Cardiac muscle cell (in vitro differentiated cells and primary cell): ENCODE data around the gene FIG4. TPM values are rescaled to one million over a fixed set of nuclear protein-coding genes. Genes with fewer than 3 reads are reported as not detected.
"Not testable (repeated sequence)": the region's sequence is repeated elsewhere in the genome, so short reads cannot be mapped to it uniquely, and the experiment has no call there.

ENCODE experiments used
- DNase-seq, 2 donors: peaks; one replicate each; pipeline versions ENCODE4 v3.0.0 to v3.0.0-alpha.2; 2010 to 2017; ENCODE audit warnings: low read depth in 1 of 2, low spot score in 1 of 2
- H3K27ac ChIP-seq: fragments of 200-600 bp; sonication (generic); 2 replicates; pipeline ENCODE4 v1.5.1; 2016
- H3K27me3 ChIP-seq: fragments of 200-600 bp; sonication (generic); 2 replicates; pipeline ENCODE4 v1.6.0; 2016; ENCODE audit warnings: control low read depth
- H3K36me3 ChIP-seq: fragments of 200-600 bp; sonication (generic); 2 replicates; pipeline ENCODE4 v1.5.1; 2016; ENCODE audit warnings: control low read depth
- H3K4me1 ChIP-seq: fragments of 200-600 bp; sonication (generic); 2 replicates; pipeline ENCODE4 v1.8.1; 2017; ENCODE audit warnings: low read depth, mild to moderate bottlenecking, mixed run types
- H3K4me3 ChIP-seq: fragments of 200-600 bp; sonication (generic); 2 replicates; pipeline ENCODE4 v1.5.1; 2016; ENCODE audit warnings: mild to moderate bottlenecking
- H3K9me3 ChIP-seq: fragments of 200-600 bp; sonication (generic); 2 replicates; pipeline ENCODE4 v1.5.1; 2017; ENCODE audit warnings: low read depth, mild to moderate bottlenecking, control low read depth
- polyA plus RNA-seq: library from polyadenylated mRNA; unstranded; fragments of >200 nt; fragmentation: Nextera tagmentation; extraction: Ambion mirVana; gene quantifications from 2 replicates; pipeline ENCODE4 v1.2.1, GENCODE V29; 2016
- total RNA-seq: library from RNA; depleted of rRNA; stranded (reverse); fragments of >200 nt; gene quantifications from 2 replicates; pipeline ENCODE4 v1.2.3, GENCODE V29; 2016
- TF ChIP-seq, protein P1 (sequence below): IDR thresholded peaks from 2 replicates; pipeline ENCODE4 v1.5.1; 2012; ENCODE audit warnings: low read depth, mild to moderate bottlenecking, low read length

The FIG4 gene
- total and polyA plus RNA-seq, 2 experiments from 2014 or later: 15.8 to 22.0 TPM

DNA sequence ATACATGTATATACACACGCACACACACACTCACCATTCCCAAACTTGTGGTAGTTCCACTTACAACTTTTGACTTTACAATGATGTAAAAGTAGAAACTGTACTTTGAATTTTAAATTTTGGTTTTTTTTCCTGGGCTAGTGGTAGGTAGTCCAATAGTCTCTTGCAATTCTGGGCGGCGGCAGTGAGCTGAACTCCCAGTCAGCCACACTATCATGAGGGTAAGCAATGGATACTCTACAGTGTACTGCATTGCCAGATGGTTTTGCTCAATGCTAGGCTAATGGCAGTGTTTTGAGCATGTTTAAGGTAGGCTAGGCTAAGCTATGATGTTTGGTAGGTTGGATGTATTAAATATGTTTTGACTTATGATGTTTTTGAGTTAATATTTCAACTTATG, 150.8 kb downstream of the FIG4 start:
- Histone ChIP-seq H3K4me3 (no peak overlapping the region), H3K9me3 (no peaks in the 10 kb centered on the region), H3K4me1 (no peaks in the 10 kb centered on the region), H3K27me3 (no peaks in the 10 kb centered on the region), H3K27ac (no peak overlapping the region), H3K36me3 (no peaks in the 10 kb centered on the region)
- TF ChIP-seq, protein P1, sequence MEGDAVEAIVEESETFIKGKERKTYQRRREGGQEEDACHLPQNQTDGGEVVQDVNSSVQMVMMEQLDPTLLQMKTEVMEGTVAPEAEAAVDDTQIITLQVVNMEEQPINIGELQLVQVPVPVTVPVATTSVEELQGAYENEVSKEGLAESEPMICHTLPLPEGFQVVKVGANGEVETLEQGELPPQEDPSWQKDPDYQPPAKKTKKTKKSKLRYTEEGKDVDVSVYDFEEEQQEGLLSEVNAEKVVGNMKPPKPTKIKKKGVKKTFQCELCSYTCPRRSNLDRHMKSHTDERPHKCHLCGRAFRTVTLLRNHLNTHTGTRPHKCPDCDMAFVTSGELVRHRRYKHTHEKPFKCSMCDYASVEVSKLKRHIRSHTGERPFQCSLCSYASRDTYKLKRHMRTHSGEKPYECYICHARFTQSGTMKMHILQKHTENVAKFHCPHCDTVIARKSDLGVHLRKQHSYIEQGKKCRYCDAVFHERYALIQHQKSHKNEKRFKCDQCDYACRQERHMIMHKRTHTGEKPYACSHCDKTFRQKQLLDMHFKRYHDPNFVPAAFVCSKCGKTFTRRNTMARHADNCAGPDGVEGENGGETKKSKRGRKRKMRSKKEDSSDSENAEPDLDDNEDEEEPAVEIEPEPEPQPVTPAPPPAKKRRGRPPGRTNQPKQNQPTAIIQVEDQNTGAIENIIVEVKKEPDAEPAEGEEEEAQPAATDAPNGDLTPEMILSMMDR: no peak
- DNase-seq: no peak

DNA sequence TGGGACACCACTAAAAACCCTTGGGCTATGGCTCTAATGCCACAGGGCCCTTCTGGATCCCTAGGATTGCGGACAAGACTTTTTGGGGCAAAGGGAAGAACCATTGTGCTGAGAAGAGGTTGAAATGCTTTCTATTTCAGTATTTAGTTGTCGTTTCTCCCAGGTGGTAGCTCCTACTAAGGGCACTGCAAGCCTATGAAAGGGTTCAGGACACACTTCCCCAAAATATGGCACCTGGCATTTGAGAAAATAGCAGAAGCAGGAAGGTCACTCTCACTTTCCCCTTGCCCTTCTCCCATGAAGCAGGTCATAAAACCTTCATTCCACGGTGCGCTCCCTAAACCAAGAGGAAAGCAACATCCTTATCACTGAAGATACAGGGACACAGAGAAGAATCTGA, 161.6 kb downstream of the FIG4 start:
- H3K9me3 ChIP-seq: no peaks in the 10 kb centered on the region
- no peaks in the 10 kb centered on the region for H3K27me3 ChIP-seq
- H3K27ac ChIP-seq: no peak overlapping the region
- H3K4me1 ChIP-seq: no peaks in the 10 kb centered on the region
- DNase-seq: no peak
- TF ChIP-seq, protein P1: no peak
- no peak overlapping the region for H3K4me3 ChIP-seq
- H3K36me3 ChIP-seq: no peaks in the 10 kb centered on the region

DNA sequence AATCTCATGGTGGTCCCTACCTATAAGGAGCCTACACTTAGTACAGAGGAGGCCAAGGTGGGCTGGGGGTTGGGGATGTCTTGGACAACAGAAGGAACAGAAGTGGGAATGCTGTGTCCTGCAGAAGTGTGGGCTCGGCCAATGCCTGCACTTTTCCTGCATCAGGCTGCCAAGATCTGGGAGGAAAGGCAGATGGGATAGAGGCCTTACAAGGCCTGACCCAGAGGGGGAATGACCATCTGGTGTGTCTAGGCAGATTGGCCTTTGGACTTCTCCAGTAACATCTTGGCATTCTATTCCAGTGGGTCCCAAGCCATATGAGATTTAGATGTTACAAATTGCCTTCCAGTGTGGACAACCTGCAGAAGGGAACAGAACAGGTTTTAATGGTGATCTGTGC, 162.3 kb downstream of the FIG4 start:
- Histone ChIP-seq H3K4me1 (no peaks in the 10 kb centered on the region), H3K27me3 (no peaks in the 10 kb centered on the region), H3K27ac (no peak overlapping the region), H3K36me3 (no peaks in the 10 kb centered on the region), H3K9me3 (no peaks in the 10 kb centered on the region), H3K4me3 (no peak overlapping the region)
- TF ChIP-seq, protein P1: no peak
- no peak for DNase-seq

DNA sequence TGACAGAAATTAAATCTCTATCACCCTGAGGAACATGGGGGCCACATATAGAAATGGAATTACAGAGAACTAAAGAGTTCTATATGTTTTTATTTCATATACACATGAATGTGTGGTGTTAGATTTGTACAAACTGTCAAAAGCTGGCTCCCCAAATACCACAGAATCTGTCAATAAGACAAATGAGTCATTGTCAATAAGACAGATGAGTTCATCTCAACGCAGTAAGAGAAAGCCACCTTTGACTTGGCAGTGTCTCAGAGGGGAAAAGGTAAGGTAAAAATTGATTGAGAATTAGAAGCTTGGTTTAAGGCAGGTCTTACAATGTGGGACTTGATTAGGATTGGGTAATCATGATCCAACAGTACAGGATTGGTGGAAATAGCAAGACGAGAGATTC, 162.9 kb downstream of the FIG4 start:
- no peak overlapping the region for H3K27ac ChIP-seq
- DNase-seq: no peak
- H3K36me3 ChIP-seq: no peaks in the 10 kb centered on the region
- no peaks in the 10 kb centered on the region for H3K27me3 ChIP-seq
- TF ChIP-seq, protein P1: no peak
- H3K4me3 ChIP-seq: no peak overlapping the region
- no peaks in the 10 kb centered on the region for H3K9me3 ChIP-seq
- no peaks in the 10 kb centered on the region for H3K4me1 ChIP-seq

DNA sequence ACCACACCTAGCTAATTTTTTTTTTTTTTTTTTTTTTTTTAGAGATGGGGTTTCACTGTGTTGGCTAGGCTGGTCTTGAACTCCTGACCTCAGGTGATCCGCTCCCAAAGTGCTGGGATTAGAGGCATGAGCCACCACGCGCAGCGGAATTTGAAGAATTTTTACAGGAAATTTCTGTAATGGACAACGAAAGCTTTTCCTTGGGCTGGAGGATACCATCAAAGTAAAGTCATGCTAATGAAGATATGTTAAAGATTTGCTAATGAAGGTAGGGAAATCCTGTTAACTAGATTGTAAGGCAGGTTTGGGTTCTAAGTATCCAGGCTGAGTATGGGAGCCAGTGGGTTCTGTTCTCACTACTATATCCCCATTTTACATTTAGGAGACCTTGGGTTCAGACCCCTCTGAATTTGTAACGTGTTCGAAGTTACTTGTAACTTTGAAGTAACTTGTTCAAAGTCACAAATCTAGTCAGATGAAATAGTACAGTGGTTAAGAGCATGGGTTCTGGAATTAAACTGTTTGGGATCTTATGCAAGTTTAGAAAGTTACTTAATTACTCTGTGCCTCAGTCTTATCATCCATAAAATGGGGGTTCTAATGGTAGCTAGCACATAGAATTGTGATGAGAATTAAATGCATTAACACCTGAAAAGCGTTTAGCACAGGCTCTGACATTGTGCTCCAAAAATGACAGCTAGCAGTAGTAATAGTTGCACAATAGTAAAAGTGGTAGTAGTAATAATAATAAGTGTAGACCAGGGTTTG, 163.6 kb downstream of the FIG4 start:
- DNase-seq: no peak
- no peaks in the 10 kb centered on the region for H3K36me3 ChIP-seq
- no peaks in the 10 kb centered on the region for H3K27me3 ChIP-seq
- no peak overlapping the region for H3K4me3 ChIP-seq
- TF ChIP-seq, protein P1: no peak
- no peaks in the 10 kb centered on the region for H3K4me1 ChIP-seq
- H3K27ac ChIP-seq: no peak overlapping the region
- no peaks in the 10 kb centered on the region for H3K9me3 ChIP-seq

DNA sequence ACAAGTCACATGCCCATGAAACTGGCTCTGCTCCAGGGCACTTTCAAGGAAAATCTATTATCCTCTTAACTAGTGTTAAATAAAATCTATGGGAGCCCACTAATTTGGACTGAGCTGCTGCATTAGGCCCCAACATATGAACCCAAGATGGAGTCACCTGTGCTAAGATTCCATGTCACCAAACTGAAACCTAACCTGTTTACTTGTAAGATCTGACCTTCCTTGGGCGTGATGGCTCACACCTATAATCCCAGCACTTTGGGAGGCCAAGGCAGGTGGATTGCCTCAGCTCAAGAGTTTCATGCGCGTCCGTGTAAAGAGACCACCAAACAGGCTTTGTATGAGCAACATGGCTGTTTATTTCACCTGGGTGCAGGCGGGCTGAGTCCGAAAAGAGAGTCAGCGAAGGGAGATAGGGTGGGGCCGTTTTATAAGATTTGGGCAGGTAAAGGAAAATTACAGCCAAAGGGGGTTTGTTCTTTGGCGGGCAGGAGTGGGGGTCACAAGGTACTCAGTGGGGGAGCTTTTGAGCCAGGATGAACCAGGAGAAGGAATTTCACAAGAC, 164.5 kb downstream of the FIG4 start:
- not testable (repeated sequence) for H3K27me3 ChIP-seq, H3K9me3 ChIP-seq, H3K36me3 ChIP-seq, H3K27ac ChIP-seq, H3K4me1 ChIP-seq, DNase-seq, H3K4me3 ChIP-seq
